ENCODE results near the gene ANKRD33B. TPM values are rescaled to one million over a fixed set of nuclear protein-coding genes. Genes with fewer than 3 reads are reported as not detected.

Gene ANKRD33B
- polyA plus RNA-seq, 3 donors, result 0.05 TPM; not detected in 2

GRCh38 chr5:10578869-10579268, 15.0 kb downstream of the ANKRD33B start:
- no peaks in the 10 kb centered on the region for H3K36me3 ChIP-seq (replicated peaks in 1 of 2; ENCODE audit: control insufficient read depth in 1 of 2, insufficient read depth in 2 of 2, low read length in 2 of 2)
- no peaks in the 10 kb centered on the region for H4K20me1 ChIP-seq (ENCODE audit: insufficient read depth, low read length)
- H2AFZ ChIP-seq (ENCODE audit: insufficient read depth, low read depth, low read length, poor library complexity, severe bottlenecking), result no peak overlapping the region
- peaks cover 26 to 34% of the 10 kb centered on the region in 2 donors for H3K4me1 ChIP-seq (ENCODE audit: control insufficient read depth in 1 of 2, insufficient read depth in 2 of 2, low read length in 2 of 2)
- H3K4me3 ChIP-seq (replicated peaks in 1 of 3; ENCODE audit: low read depth in 2 of 3, low read length in 3 of 3), result no peak overlapping the region
- H3K4me1 Mint-ChIP-seq, result peaks cover 56% of the 10 kb centered on the region
- peaks cover 4 to 10% of the 10 kb centered on the region in 2 donors for H3K36me3 Mint-ChIP-seq
- intact Hi-C loops (cut with micrococcal nuclease), result loop anchor here in 1 of 2 donors (5.0 kb wide), 1 partner anchor 48 kb away; no protein-coding TSS in a partner anchor
- no peak overlapping the region for H3K4me2 ChIP-seq (replicated peaks; ENCODE audit: extremely low read depth, low read length, poor library complexity, severe bottlenecking)
- no peak for DNase-seq
- no peak for TF ChIP-seq CTCF (IDR thresholded peaks at IDR 0.05)
- peaks cover 0 to 7% (median 2%) of the 10 kb centered on the region in 7 donors for H3K9me3 Mint-ChIP-seq
- no peak overlapping the region for H3K9ac ChIP-seq (ENCODE audit: insufficient read depth, low read length, poor library complexity, severe bottlenecking)
- no peak overlapping the region for H3K4me3 Mint-ChIP-seq
- H3K79me2 ChIP-seq (ENCODE audit: insufficient read depth, low read length), result peaks cover 15% of the 10 kb centered on the region
- peaks cover 0 to 3% of the 10 kb centered on the region in 2 donors for H3K9me3 ChIP-seq (replicated peaks in 1 of 2; ENCODE audit: control insufficient read depth in 1 of 2, insufficient read depth in 1 of 2, low read length in 2 of 2)
- no CpG with 5 or more reads among the region's 6 CpGs for WGBS (ENCODE audit: insufficient coverage)
- no peak overlapping the region for H3K27ac ChIP-seq (ENCODE audit: low read depth in 1 of 2, low read length in 2 of 2)
- H3K27ac Mint-ChIP-seq, result no peak overlapping the region
- H3K27me3 Mint-ChIP-seq (ENCODE audit: low read depth in 3 of 3), result peaks cover 0 to 5% (median 1%) of the 10 kb centered on the region in 3 donors
- no peaks in the 10 kb centered on the region for H3K27me3 ChIP-seq (ENCODE audit: control insufficient read depth in 2 of 2, insufficient read depth in 2 of 2, low read length in 2 of 2)

GRCh38 chr5:10579536-10580521, 16.0 kb downstream of the ANKRD33B start:
- Mint-ChIP-seq H3K4me3 (no peak overlapping the region), H3K4me1 (peaks cover 62% of the 10 kb centered on the region), H3K36me3 (peaks cover 4 to 10% of the 10 kb centered on the region in 2 donors), H3K27ac (no peak overlapping the region), H3K27me3 (ENCODE audit: low read depth in 3 of 3) (peaks cover 0 to 9% (median 1%) of the 10 kb centered on the region in 3 donors), H3K9me3 (peaks cover 0 to 7% (median 2%) of the 10 kb centered on the region in 7 donors)
- intact Hi-C loops (cut with micrococcal nuclease), result loop anchor here in 1 of 2 donors (5.0 kb wide), 1 partner anchor 47 kb away; no protein-coding TSS in a partner anchor
- no peak for TF ChIP-seq CTCF (IDR thresholded peaks at IDR 0.05)
- peak in 1 of 3 donors; percentile 44 for DNase-seq
- Histone ChIP-seq H3K9ac (ENCODE audit: insufficient read depth, low read length, poor library complexity, severe bottlenecking) (no peak overlapping the region), H3K27me3 (ENCODE audit: control insufficient read depth in 2 of 2, insufficient read depth in 2 of 2, low read length in 2 of 2) (no peaks in the 10 kb centered on the region), H2AFZ (ENCODE audit: insufficient read depth, low read depth, low read length, poor library complexity, severe bottlenecking) (no peak overlapping the region), H3K9me3 (replicated peaks in 1 of 2; ENCODE audit: control insufficient read depth in 1 of 2, insufficient read depth in 1 of 2, low read length in 2 of 2) (peaks cover 0 to 3% of the 10 kb centered on the region in 2 donors), H3K79me2 (ENCODE audit: insufficient read depth, low read length) (peaks cover 14% of the 10 kb centered on the region), H3K36me3 (replicated peaks in 1 of 2; ENCODE audit: control insufficient read depth in 1 of 2, insufficient read depth in 2 of 2, low read length in 2 of 2) (no peaks in the 10 kb centered on the region), H3K4me1 (ENCODE audit: control insufficient read depth in 1 of 2, insufficient read depth in 2 of 2, low read length in 2 of 2) (peaks cover 30 to 39% of the 10 kb centered on the region in 2 donors), H3K4me2 (replicated peaks; ENCODE audit: extremely low read depth, low read length, poor library complexity, severe bottlenecking) (no peak overlapping the region), H3K4me3 (replicated peaks in 1 of 3; ENCODE audit: low read depth in 2 of 3, low read length in 3 of 3) (no peak overlapping the region), H4K20me1 (ENCODE audit: insufficient read depth, low read length) (no peaks in the 10 kb centered on the region), H3K27ac (ENCODE audit: low read depth in 1 of 2, low read length in 2 of 2) (no peak overlapping the region)
- 92% methylated on average over 5 of the region's 8 CpGs for WGBS (ENCODE audit: insufficient coverage)

Data from CD14-positive monocyte (primary cell).